ENCODE results near the gene IFITM2. TPM values are rescaled to one million over a fixed set of nuclear protein-coding genes. Genes with fewer than 3 reads are reported as not detected.
"Not testable (repeated sequence)": the region's sequence is repeated elsewhere in the genome, so short reads cannot be mapped to it uniquely, and the experiment has no call there.

The IFITM2 gene
- total RNA-seq, 1 donor from 2014 or later, result 32.1 TPM

DNA sequence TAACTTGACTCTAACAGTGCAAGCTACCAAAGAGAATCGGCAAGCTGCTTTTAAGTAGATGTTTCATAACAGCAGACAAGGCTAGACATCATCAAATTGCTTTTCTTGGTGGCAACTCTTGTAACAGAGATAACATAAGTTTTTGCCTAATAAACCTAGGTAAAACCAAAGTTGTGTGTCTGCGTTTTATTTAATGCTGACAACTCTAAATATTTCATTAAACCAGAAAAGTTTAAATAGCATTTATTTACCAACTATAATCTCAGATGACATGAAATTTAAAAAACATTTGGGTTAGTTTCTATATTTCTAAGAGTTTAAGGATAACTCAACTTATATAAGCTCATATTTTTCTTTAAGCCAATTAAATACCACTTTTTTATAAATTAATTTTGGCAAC is 32.3 kb downstream of the IFITM2 start:
- DNase-seq (ENCODE audit: low read depth in 2 of 2), result no peak

DNA sequence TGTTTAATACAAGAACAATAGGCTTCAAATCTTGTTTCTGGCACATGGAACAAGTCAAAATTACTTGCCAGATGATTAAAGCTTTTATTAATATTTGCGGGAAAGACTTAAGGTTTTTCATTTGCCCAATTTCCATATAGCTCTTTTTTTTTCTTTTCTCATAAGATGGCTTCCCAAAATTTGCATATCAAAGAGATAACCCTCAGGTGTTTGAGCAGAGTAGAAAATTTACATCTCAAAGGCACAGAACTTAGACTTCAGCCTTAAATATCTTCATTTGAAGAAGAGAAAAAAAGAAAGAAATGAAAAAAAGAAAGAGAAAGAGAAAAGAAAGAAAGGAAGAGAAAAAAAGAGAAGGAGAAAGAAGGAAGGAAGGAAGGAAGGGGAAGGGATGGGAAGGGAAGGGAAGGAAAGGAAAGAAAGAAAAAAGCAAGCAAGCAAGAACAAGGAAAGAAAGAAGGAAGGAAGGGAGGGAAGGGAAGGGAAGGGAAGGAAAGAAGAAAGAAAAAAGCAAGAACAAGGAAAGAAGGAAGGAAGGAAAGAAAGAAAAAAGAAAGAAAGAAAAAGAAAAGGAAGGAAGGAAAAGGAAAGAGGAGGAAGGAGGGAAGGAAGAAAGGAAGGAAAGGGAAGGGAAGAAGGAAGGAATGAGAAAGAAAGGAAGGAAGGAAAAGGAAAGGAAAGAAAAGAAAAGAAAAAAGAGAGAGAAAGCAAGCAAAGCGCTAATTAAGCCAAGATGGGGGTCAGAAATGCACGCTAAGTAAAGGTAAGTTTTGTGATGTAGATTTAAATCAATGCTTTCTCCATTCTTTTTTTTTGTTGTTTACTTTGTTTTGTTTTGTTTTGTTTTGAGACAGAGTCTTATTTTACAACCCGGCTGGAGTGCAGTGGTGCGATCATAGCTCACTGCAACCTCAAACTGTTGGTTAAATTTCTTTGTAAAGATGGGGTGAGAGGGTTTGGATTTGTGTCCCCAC is 33.2 kb downstream of the IFITM2 start:
- no peak for DNase-seq (ENCODE audit: low read depth in 2 of 2)

DNA sequence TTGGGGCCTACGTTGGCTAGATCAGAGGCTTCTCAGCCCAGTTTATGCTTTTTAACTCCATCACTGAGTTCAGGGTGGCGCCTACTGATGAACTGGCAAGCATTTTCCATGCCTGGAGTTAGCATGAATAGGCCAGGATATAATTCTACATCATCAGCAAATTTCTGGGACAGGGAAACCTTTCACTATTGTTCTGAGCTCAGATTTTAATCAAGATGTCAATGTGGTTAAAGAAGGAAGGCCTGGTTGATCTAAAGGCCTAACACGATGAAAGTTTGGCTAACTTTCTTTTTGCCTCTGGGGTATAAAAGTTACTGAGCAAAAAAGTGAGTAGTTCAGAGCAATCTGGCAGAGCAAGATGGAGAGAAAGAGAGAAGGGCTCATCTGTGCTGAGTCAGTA is 34.7 kb downstream of the IFITM2 start:
- DNase-seq (ENCODE audit: low read depth in 2 of 2), result peak in 1 of 2 donors; percentile 61

DNA sequence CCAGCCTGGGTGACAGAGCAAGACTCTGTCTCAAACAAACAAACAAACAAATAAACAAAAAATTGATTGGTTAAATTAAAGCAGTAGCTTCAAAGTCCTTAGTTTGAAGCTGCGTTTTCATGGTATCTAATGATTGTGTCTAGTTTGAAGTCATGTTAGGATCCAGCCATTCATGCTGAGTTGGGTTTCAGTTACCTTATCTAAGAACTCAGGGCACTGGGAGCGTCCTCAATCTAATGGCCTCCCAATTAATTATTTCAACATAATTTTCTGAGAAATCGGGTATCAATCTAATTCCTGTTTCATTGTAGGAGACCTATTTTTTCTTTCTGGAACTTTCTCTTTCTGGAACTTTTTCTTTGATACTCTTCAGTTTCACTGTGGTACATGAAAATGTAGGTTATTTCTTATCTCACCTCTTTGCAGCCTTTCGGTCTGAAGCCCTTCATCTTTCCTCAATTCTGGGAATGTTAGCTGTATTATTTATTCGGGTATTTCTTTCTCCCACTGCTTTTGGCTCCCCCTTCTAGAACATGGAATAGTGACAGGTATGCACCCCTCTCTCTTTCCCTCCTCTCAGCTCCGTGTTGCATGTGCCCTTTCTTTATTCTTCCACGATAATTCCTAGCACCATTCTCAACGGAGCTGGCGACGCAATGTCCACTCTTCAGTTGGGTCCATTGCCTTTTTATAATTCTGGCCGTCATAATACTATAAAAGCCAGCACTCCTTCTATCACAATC is 37.4 kb downstream of the IFITM2 start:
- no peak for DNase-seq (ENCODE audit: low read depth in 2 of 2)

DNA sequence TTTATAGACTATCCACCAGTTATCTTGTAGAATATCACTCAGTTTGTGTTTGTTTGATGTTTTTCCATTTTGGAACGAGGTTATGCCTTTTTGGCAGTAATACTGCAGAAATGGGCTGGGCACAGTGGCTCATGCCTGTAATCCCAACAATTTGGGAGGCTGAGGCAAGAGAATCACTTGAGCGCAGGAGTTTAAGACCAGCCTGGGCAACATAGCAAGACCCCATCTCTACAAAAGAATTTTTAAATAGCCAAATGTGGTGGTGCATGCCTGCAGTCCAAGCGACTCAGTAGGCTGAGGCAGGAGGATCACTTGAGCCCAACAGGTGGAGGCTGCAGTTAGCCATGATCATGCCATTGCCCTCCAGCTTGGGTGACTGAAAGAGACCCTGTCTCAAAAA is 38.9 kb downstream of the IFITM2 start:
- no peak for DNase-seq (ENCODE audit: low read depth in 2 of 2)

DNA sequence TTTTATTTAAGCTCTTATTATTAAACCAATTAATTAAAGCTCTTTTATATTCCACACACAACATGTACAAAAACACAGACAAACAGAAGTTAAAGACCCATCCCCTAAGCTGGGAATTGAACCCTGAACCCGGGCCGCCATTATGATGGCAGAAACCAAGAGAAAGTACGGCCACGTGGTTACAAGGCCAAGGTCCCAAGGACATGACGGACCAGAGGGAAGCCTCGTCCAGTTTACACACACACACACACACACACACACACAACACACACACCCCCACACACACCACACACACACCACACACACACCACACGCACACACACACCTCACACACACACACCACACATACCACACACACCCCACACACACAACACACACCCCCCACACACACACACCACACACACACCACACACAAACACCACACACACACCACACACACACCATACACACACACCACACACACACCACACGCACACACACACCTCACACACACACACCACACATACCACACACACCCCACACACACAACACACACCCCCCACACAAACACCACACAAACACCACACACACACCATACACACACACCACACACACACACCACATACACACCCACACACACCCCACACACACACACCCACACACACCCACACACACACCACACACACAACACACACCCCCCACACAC is 41.8 kb downstream of the IFITM2 start:
- DNase-seq (ENCODE audit: low read depth in 2 of 2), result not testable (repeated sequence)

DNA sequence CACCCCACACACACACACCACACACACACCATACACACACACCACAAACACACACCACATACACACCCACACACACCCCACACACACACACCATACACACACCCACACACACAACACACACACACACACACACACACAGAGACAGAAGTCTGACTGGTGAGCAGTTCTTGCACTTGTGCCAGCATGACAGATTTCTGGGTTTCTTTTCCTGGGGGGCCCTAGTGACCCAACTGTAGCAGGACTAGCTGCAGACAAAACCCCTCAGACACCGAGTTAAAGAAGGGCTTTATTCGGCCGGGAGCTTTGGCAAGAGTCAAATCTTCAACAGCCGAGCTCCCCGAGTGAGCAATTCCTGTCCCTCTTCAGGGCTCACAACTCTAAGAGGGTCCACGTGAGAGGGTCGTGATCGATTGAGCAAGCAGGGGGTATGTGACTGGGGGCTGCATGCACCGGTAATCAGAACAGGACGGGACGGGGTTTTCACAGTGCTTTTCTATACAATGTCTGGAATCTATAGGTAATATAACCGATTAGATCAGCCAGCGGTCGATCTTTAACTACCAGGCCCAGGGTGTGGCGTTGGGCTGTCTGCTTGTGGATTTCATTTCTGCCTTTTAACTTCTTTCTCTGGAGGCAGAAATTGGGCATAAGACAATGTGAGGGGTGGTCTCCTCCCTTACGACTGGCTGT is 42.6 kb downstream of the IFITM2 start:
- not testable (repeated sequence) for DNase-seq (ENCODE audit: low read depth in 2 of 2)

DNA sequence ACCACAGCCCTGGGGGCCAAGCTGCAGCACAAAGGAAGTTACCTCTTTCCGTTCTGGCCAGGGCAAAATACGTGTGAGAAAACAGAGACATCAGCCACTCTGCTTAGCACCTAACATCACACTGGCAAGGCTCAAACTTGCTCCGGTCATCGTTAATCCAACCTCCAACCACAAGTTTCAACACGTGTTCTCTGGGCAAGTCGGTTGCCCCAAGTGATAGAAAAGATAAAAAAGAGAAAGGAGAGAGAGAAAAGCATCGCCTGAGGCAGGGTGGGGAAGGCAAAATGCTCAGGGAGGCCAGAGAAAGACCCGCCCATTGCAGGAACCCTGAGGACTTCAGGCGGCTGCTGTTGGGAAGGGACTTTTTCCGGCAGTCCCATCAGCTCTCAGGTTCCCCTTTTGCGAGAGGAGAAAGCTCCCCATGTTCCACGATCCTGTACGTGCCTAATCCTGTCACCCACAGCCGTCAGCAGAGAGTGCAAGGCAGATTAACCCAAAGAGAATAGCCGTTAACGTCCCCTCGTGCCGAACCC is 43.2 kb downstream of the IFITM2 start:
- no peak for DNase-seq (ENCODE audit: low read depth in 2 of 2)

DNA sequence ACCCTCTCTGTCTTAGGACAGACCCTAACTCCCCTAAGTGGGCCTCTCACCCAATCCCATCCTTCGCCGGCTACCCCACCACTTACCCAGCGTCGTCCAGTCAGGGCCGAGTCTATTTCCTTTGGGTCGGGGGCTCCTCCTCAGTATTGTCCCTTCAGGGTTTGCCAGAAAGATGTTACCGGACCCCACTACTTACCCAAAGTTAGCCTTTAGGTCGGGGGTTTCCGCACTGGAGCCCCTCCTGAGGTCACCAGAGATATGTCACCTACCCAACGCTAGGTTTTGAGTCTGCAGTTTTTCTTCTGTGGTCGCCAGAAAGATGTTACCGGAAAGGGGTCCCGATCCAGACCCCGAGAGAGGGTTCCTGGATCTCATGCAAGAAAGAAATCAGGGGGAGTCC is 43.8 kb downstream of the IFITM2 start:
- DNase-seq (ENCODE audit: low read depth in 2 of 2), result no peak

DNA sequence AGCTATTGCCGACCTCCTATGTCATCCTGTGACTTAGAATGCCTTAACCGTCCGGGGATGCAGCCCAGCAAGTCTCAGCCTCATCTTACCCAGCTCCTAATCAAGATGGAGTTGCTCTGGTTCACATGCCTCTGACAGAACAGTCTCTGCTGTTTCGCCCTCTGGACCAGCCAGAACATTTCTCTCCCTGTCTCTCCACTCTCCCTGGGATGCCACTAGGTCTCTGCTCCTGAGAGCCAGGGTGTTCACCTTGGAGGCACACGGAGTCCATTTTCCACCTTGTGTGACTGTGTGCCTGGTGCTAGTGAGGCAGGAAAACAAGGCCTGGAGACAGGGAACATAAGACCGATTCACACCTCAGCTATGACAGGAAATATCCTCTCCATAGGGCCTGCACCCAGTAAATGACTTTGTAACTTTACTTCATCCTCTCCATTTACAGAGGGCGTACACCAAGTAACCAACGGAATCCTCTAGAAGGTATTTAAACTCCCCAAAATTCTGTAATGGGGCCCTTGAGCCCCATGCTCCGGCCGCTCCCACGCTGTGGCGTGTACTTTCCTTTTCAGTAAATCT is 44.9 kb downstream of the IFITM2 start:
- no peak for DNase-seq (ENCODE audit: low read depth in 2 of 2)

DNA sequence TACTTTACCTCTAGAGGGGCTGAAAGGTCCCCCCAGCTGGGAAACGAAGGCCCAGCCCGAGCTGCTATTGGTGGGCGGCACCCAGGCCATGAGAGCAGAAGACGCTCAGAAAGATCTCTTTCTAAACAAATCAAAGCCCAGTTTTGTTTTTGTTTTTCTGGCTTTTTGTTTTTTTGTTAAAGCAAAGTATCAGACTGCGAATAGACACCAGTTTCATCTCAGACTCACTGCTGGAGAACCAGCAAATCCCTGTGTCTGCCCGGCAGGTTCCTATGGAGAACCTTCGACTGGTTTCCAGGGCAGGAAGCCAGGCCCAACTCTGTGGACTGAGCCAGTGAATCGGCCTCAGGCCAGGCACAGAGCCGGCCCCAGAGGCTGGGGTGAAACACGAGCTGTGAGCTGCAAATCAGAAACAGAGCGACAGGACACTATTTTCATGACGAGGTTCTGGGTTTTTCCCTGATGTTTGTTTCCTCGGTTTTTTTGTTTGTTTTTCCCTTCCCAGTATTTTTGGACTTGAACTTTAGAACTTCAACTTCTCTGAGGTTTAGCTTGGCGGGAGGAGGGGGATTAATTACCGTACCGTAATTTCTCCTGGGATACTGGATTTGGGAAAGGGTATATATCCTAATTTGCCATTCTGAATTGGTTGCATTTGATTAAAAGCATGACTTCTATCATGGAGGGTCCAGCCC is 45.7 kb downstream of the IFITM2 start:
- peak; percentile 38 to 94 for DNase-seq (ENCODE audit: low read depth in 2 of 2)

DNA sequence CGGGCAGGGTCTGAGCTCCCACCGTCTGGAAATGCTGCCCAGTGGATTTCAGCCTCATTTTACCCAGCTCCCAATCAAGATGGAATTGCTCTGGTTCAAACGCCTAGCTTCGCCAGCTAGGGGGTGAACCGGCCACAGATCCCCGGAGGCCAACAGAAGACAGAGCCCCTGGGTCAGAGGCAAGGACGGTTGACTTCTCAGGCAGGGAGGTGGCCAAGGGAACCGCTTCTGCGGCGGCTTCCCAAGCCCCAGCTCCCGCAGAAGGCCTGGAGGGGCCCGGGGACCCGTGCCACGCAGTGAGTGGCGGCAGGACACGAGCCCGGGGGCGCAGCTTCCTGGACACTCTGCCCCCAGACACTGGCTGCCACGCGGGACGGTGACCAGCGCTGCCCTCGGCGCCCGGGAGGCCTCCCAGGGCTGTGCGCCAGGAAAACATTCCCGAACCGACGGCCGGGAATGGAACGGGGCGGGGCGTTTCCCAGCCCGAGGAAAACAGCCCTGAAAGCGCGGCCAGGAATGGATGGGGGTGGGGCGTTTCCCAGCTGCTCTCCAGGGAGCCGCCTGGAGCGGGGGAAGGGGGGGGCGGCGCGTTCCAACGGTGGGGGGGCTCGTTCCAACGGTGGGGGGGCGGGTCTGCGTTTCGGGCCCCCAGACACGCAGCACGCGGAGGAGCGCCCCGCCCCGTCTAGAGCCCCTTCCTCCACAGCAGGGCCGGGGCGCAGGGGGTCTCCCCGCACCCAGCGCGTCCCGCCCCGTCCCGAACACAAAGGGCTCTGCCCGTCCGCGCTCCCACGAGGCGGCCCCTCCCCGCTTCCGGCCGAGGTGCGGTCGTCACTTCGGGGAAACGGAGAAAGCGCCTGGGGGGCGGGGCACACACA is 48.2 kb downstream of the IFITM2 start:
- DNase-seq (ENCODE audit: low read depth in 2 of 2), result peak; percentile 96 to 99

DNA sequence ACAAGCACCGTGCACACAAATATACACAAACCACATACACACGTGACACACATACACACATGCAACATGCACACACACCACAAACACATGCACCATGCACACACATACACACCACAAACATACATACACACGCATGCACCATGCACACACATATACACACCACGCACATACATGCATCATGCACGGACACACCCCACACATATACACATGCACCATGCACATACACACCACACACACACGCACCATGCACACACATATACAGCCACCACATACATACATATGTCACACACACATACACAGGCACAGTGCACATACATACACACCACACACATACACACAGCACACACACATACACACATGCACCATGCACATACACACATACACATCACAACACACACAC is 49.0 kb downstream of the IFITM2 start:
- DNase-seq (ENCODE audit: low read depth in 2 of 2), result no peak

DNA sequence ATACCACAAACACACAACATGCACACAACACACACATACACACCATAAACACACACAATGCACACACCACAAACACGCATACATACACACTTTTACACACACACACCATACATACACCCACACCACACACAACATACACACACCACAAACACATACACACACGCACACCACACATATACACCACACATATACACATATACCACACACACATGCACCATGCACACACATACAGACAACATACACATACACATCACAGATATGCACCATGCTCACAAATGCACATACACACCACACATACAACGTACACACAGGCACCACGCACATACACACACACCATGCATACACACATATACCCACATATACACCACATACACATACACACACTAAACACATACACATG is 50.0 kb downstream of the IFITM2 start:
- DNase-seq (ENCODE audit: low read depth in 2 of 2), result no peak

DNA sequence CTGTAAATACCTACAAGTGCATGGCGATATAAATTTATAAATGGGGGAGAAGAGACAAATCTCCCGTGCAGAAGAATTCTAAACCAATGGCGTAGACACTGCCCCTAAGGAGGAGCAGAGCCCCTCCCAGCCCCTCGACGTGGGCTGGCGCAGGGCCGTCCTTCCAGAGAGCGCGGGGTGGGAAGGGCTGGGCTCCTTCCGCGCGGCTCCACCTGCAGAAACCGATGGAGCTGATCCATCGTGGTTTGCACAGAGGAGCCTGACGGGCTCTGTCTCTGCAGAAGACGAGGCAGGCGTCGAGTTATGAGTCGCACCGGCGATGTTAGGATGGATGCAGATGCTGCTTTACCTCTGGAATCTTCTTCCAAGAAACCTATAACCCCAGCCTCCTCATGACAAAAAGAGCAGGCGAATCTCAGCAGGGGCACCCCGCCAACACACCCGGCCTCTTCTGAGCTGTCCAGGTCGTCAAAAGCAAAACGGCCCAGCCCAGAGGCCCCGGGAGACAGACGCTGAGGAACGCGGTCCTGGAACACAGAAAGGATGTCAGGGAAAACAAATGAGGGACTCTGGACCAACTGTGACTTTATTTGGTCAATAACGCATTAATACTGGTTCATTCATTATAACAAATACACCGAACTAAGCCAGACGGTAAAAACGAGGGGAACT is 50.6 kb downstream of the IFITM2 start:
- no peak for DNase-seq (ENCODE audit: low read depth in 2 of 2)

All from lung microvascular endothelial cell (primary cell).